Measurements from ENCODE around the gene TRIM2.
"Not testable (repeated sequence)": the region's sequence is repeated elsewhere in the genome, so short reads cannot be mapped to it uniquely, and the experiment has no call there.

The TRIM2 gene

DNA sequence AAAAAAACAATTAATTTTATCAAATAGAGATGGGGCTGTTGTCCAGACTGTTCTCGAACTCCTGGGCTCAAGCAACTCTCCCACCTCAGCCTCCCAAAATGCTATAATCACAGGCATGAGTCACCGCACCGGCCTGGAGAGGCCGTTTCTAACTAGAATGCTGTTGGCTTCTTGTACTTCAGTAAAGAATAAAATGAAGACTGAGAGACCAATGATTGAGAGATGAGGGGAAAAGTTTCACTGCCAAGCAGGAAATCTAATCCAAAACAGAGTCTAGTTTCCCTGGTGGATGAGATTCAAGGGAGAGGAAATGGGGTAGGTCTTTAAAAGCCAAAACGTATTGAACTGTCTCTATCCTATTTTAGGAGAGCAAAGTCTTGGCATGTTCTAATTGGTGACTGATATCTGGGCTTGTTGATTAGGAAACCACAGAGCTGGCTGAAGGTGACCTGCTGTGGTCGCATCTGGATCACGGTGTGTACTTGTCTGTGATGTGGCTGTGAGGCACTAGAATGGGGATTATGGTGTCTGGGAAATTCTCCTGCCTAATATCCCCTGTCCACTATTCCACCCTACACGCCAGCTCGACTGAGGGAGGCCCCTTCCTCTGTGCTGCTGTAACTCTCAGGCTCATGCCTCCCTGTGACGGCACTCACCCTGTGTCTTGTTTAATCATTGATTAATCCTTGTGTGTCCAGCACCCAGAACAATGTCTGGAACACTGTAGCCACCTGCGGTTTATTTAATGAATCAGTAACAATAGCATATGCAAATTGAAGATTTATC is 15.0 kb upstream of the TRIM2 start:
- no peak for DNase-seq (ENCODE audit: low read depth in 2 of 2)

- no peak for DNase-seq (ENCODE audit: low read depth in 2 of 2)
Observed at GRCh38 chr4:153191795-153192363, 12.4 kb upstream of the TRIM2 start.

GRCh38 chr4:153197301-153197700 is 6.9 kb upstream of the TRIM2 start:
- no peak for DNase-seq (ENCODE audit: low read depth in 2 of 2)

GRCh38 chr4:153198719-153199118 is 5.5 kb upstream of the TRIM2 start:
- DNase-seq (ENCODE audit: low read depth in 2 of 2), result no peak

GRCh38 chr4:153203746-153204145 is 497 bp upstream of the TRIM2 start:
- not testable (repeated sequence) for DNase-seq (ENCODE audit: low read depth in 2 of 2)

DNA sequence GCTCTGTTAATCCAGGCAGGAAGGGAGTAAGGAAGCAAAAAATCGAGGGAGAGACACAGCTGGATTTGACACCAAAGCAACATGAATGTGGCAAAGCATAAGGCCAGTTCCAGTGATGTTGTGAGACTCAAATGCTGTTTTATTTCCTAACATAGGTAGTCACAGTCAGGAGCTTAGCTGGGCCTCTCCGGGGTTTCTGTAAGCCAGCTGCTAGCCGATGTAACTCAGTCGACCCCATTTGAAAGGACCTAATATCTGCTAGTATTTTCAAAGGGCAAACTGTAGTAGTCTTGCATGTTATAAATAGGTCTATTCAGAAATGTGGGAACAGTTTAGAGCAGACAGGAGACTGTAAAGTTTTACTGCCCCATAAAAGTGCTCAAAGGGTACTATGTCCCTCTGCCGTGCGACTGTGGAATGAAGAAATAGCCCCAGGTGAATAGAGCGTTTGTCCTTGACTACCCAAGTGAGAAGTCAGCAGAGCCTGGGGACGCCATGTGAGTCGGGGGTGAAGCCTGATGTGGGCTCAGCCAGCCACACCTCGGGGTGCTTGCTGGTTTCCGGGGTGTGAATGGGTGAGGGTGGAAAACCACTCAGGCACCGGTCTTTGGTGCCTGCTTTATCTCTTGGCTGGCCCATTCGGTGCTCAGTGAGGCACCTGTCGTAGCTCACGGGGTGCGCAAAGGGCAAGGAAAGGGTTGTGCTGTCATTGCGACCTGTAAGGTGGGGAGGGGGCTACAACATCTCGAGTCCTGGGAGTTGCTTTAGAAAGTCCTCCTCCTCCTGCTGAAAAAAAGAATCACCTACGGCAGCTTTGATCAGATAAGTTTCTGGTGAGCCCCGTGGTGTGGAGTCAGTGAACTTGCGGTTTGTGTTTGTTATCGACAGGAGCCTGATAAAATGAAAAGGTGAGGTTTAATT is 745 bp downstream of the TRIM2 start:
- no peak for DNase-seq (ENCODE audit: low read depth in 2 of 2)

- DNase-seq (ENCODE audit: low read depth in 2 of 2), result no peak
Observed at GRCh38 chr4:153205757-153206156, 1.5 kb downstream of the TRIM2 start.

- DNase-seq (ENCODE audit: low read depth in 2 of 2), result no peak
Observed at GRCh38 chr4:153206534-153206933, 2.3 kb downstream of the TRIM2 start.

DNA sequence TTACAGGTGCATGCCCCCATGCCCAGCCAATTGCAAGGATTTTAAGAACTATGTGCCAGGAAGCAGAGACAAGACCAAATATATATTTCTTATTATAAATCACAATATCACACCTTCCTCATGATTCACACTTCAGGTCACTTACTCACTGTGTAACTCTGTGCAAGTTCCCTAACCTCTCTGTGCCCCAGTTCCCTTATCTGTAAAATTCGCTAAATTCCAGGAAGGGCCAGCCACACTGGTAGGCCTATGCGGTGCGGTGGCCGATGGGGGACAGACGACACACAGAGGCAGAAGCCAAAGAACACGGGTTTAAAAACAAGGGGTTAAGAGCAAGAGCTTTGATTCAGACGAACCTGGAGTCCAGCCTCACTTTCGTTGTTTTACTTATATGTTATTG is 2.8 kb downstream of the TRIM2 start:
- DNase-seq (ENCODE audit: low read depth in 2 of 2), result no peak

- DNase-seq (ENCODE audit: low read depth in 2 of 2), result no peak
Observed at GRCh38 chr4:153207567-153207966, 3.3 kb downstream of the TRIM2 start.

DNA sequence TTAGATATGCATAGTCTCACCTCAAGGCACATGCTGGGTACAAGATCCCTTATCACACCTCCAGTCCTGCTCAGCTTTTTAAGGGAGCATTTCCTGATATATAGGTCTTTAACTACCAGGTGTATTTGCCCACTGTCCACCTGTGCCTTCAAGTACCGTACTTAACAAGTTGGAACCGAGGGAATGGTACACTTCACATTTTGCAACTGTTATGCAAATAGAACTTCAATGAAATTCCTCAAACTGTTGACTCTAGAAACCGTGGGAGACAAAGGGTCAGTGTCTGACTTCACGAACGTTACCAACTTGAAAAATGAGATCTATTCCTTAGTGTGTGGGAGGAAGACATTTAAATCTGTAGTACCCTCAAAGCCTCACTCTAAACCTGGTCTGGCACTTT is 5.2 kb downstream of the TRIM2 start:
- no peak for DNase-seq (ENCODE audit: low read depth in 2 of 2)

DNA sequence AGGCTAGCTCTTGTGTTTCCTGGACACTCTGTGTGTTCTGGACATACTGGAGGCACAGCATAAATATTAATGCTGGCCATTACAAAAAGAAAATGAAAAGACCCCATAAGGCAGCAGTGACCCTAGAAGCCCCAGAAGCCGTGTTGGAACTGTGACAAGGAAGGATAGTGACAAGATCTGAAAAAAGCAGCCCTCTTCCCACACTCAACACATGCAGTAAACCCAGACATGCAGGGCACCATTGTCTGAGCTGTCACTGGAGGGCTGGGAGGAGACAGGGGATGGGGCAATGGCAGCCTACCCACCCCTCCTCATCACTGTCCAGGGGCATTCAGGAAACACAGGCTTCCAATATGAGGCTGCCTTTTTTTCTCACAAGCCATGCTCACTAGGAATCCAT is 6.5 kb downstream of the TRIM2 start:
- no peak for DNase-seq (ENCODE audit: low read depth in 2 of 2)

DNA sequence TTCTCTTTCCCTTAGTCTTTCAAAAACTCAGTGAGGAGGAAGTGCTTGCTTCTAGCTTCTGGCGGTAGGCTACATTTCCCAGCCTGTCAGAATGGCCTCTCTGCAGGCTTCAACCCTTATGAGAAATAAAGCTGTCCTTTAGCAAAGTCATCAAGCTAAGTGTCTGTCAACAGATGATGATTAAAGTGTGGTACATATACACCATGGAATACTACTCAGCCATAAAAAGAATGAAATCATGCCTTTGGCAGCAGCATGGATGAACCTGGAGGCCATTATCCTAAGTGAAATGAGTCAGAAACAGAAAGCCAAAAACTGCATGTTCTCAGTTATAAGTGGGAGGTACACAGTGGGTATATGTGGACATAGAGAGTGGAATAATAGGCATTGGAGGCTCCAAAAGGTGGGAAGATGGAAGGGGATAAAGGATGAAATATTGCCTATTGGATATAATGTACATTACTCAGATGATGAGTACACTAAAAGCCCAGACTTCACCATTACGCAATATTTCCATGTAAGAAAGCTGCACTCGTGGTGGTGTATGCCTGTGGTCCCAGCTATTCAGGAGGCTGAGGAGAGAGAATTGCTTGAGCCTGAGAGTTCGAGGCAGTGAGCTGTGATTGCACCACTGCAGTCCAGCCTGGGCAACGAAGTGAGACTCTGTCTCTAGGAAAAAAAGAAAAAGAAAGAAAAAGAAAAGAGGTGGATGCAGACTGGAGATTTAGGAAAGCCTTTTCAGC is 7.9 kb downstream of the TRIM2 start:
- DNase-seq (ENCODE audit: low read depth in 2 of 2), result no peak

DNA sequence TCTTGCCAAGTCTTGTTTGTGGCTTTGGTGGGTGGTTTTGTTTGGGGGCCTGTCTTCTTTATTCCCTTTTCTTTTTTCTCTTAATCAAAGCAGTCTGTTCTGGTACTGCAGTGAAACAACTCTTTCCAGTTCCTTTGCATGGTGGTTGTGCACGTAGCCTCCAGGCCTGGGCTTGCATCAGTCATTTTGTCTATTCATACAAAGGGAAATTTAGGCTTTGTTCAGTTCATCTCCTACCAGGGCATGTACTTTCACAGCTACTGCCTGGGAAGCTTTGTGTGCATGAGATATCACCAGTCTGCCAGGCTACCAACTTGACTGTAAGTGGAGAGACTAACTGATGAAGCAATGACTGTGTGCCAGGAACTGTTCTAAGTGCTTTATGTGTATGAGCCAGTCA is 8.5 kb downstream of the TRIM2 start:
- no peak for DNase-seq (ENCODE audit: low read depth in 2 of 2)

DNA sequence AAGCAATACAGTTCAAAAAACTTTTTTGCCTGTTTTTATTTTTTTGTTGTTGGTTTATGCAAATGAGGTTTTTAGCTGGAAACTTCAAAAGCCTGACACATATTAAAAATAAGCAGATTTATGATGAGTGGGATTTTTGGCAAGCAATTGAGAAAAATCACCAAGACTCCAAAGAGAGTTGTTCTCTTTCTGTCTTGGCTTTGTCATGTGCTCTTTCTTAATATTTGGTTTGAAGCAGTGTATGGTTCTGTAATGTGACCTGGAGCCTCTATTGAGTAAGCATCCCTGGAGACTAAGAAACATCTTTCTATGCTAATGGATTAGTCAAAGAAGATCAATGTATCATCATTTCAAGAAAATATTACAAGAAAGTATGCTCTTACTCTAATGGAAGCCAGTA is 11.7 kb downstream of the TRIM2 start:
- no peak for DNase-seq (ENCODE audit: low read depth in 2 of 2)

DNA sequence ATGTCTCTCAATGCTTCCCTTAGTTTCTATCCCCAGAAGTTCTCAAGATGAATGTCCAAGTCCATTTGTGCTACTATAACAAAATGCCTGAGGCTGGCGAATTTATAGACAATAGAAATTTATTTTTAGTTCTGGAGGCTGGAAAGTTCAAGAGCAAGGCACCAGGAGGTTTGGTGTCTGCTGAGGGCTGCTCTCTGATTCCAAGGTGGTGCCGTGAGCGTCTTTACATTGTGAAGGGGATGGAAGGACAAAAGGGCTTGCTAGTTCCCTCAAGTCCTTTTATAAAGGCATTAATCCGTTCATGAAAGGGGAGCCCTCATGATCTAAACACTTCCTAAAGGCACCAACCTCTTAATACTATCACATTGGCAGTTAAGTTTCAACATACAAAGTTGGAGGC is 12.3 kb downstream of the TRIM2 start:
- DNase-seq (ENCODE audit: low read depth in 2 of 2), result no peak

DNA sequence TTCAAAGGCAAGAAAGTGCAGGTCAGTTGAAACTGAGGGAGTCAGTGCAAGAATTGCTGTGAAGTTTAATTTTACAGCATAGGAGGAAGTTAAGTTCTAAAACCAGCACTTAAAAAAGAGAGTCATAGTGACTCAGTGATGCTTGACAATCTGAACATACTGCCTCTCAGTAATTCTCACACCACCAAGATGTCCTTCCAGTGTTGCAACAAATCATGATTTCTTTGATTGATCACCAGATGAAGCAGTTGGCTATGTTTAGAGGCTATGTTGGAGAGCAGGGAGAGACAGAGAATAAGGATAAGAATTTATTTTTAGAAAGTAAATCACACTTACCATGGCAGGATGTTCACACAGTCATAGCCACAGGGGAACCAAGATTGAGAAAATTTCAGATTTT is 13.2 kb downstream of the TRIM2 start:
- no peak for DNase-seq (ENCODE audit: low read depth in 2 of 2)

DNA sequence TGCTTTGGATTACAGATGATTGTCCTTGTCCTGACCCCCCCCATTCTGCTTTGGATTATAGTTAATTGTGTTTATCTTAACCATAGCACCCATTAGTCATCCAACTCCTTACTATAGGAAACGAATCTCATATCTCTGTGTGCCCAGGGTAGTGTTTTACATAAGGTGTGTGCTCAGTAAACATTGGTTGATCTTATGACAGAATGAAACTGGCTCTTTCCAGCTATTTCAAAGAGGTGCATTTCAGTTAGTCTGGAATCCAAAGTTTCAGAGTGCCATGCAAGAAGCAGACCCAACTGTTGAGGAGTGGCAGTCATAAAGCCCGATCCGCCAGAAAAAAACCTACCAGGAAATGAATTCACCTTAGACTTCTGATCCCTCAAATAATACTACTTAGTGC is 14.7 kb downstream of the TRIM2 start:
- no peak for DNase-seq (ENCODE audit: low read depth in 2 of 2)

DNA sequence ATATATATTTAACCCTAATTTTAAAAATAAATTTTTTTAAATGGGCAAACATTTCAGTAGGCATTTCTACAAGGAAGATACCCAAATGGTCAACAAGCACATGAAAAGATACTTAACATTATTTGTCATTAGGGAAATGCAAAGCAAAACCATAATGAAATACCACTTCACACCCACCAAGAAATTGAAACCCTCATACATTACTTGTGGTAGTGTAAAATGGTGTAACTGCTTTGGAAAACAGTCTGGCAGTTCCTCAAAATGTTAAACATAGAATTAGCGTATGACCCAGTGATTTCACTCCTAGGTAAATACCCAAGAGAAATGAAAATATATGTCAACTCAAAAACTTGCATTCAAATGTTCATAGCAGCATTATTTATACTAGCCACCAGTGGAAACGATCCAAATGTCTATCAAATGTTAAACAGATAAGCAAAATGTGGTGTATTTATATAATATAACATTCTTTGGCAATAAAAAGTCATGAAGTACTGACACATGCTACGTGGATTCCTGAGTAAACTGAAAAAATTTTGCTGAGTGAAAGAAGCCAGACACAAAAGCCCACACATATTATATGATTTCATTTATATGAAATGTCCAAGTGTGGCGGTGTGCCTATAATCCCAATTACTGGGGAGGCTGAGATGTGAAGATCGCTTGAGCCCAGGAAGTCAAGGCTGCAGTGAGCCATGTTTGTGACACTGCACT is 16.6 kb downstream of the TRIM2 start:
- DNase-seq (ENCODE audit: low read depth in 2 of 2), result no peak

DNA sequence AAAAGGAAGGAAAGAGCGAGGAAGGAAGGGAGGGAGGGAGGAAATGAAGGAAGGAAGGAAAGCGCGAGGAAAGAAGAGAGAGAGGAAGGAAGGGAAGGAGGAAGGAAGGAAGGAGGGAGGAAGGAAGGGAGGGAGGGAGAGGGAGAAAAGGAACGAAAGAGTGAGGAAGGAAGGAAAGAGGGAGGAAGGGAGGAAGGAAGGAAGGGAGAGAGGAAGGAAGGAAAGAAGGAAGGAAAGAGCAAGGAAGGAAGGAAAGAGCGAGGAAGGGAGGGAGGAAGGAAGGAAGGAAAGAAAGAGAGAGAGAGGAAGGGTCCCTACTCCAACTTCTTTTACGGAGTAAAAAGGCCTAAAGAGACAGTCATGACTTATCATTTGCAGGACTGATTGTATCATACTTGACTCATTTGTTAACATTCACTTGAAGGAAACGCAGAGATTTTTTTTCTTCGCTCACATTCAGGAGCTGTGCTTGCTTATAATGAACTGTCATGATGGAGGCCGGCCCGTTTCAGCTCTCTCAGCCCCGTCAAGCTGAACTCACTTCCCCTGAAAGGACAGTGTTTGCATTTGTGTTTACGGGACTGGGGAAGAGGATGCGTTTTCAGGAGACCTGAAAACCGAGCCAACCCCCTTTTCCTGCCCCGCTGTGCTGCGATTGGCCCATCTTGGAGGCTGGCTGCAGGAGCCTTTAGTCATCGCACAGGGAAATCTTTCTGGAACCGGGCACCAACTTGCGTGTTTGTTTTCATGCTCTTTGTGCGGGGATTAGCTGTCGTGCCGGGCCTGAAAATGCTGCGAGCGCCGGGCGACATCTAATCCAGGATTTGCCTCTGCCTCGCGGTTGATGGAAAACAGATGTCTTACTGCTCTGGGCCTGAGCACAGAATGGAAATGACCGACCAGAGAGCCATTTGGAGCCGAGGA is 17.8 kb downstream of the TRIM2 start:
- DNase-seq (ENCODE audit: low read depth in 2 of 2), result no peak

All from stimulated activated CD4-positive, alpha-beta T cell treated with anti-CD3 and anti-CD28 coated beads, Interleukin-1b, Interleukin-23, amount 100 ng/mL, for 1 hour (primary cell).